Raji (cell line): ENCODE measurements around the gene ZNF208.
"Not testable (repeated sequence)": the region's sequence is repeated elsewhere in the genome, so short reads cannot be mapped to it uniquely, and the experiment has no call there.

ENCODE experiments used
- POLR2A ChIP-seq: IDR thresholded peaks from 2 replicates; pipeline ENCODE4 v1.6.1; 2011; ENCODE audit warnings: low read depth, low read length, control low read depth; ENCODE audit not compliant: insufficient read depth

Gene ZNF208

GRCh38 chr19:22010437-22011143 is at the start of gene ZNF208:
Gene ZNF208, minus strand, starts transcription at chr19:22010943. Its CDS starts 149 bp downstream, at chr19:22010794.
- TF ChIP-seq POLR2A, result not testable (repeated sequence)

GRCh38 chr19:22052644-22053013 is 41.9 kb upstream of the ZNF208 start:
- no peak for TF ChIP-seq POLR2A

- no peak for TF ChIP-seq POLR2A
Observed at GRCh38 chr19:22030680-22031079, 19.9 kb upstream of the ZNF208 start.

- TF ChIP-seq POLR2A, result no peak
Observed at GRCh38 chr19:22026687-22027086, 15.9 kb upstream of the ZNF208 start.

- no peak for TF ChIP-seq POLR2A
Observed at GRCh38 chr19:21970466-21970865, 40.3 kb downstream of the ZNF208 start.

GRCh38 chr19:21947775-21948174 is 63.0 kb downstream of the ZNF208 start:
- no peak for TF ChIP-seq POLR2A

GRCh38 chr19:21940684-21941083 is 70.1 kb downstream of the ZNF208 start:
- no peak for TF ChIP-seq POLR2A

GRCh38 chr19:21934593-21934992 is 76.2 kb downstream of the ZNF208 start:
- no peak for TF ChIP-seq POLR2A

GRCh38 chr19:21934131-21934530 is 76.6 kb downstream of the ZNF208 start:
- TF ChIP-seq POLR2A, result no peak

- no peak for TF ChIP-seq POLR2A
Observed at GRCh38 chr19:21922276-21922675, 88.5 kb downstream of the ZNF208 start.

GRCh38 chr19:21921691-21922180 is 89.0 kb downstream of the ZNF208 start:
- TF ChIP-seq POLR2A, result no peak

GRCh38 chr19:21915411-21915810 is 95.3 kb downstream of the ZNF208 start:
- no peak for TF ChIP-seq POLR2A

GRCh38 chr19:21912654-21913053 is 98.1 kb downstream of the ZNF208 start:
- no peak for TF ChIP-seq POLR2A

- TF ChIP-seq POLR2A, result no peak
Observed at GRCh38 chr19:21910318-21910717, 100.4 kb downstream of the ZNF208 start.

GRCh38 chr19:21908066-21908465 is 102.7 kb downstream of the ZNF208 start:
- no peak for TF ChIP-seq POLR2A

GRCh38 chr19:21907516-21907915 is 103.2 kb downstream of the ZNF208 start:
- no peak for TF ChIP-seq POLR2A

- TF ChIP-seq POLR2A, result no peak
Observed at GRCh38 chr19:21902571-21902970, 108.2 kb downstream of the ZNF208 start.
